K562 (cell line): Measurements from ENCODE around the gene YES1. TPM values are rescaled to one million over a fixed set of nuclear protein-coding genes. Genes with fewer than 3 reads are reported as not detected.
A peak's percentile ranks its signal among the peaks of the same experiment; 100 is the strongest.

ENCODE experiments used
- ATAC-seq: fragments of 200-7000 bp; cut with Tn5 transposase; 3 replicates; pipeline ENCODE4 v1.9.1; 2020; ENCODE audit warnings: moderate library complexity
- BruUV-seq: library from RNA; stranded (reverse); fragments of 400-500 nt; replicated peaks from 2 replicates; lab custom pipeline; 2021; lab: Mats Ljungman, UMichigan
- CTCF ChIA-PET: fragments of 300-600 bp; formaldehyde crosslinking; extraction: SDS; loops from one replicate; lab custom pipeline; 2021; ENCODE audit warnings: low intra/inter-chr PET ratio; lab: Yijun Ruan, JAX
- POLR2A ChIA-PET: fragments of 300-600, 350-650 bp; sonication (Branson Sonifier 250); formaldehyde crosslinking; extraction: SDS; loops from one replicate; lab custom pipeline; 2021; ENCODE audit warnings: antibody characterized with exemption, inconsistent platforms; lab: Yijun Ruan, JAX
- DNase-seq, 4 experiments: peaks; one replicate each; pipeline versions ENCODE4 v3.0.0 to v3.0.0-alpha.2; 2011 to 2018; ENCODE audit warnings: low spot score in 3 of 4, mixed read lengths in 3 of 4; ENCODE audit errors: extremely low read depth in 1 of 4
- FAIRE-seq: peaks from 2 replicates; lab custom pipeline; 2011; peaks lifted over from hg19 to GRCh38; lab: Jason Lieb, UNC
- H2AFZ ChIP-seq: 2 replicates; pipeline ENCODE4 v1.6.0; 2011; ENCODE audit warnings: low read depth, low read length, control low read depth, inconsistent platforms
- H3K27ac ChIP-seq: fragments of 200-600 bp; 3 replicates; pipeline ENCODE4 v1.8.0; 2011; ENCODE audit warnings: low read depth, mild to moderate bottlenecking, control low read depth, inconsistent platforms, low read length, moderate library complexity, mixed read lengths; ENCODE audit errors: extremely low read depth
- H3K27me3 ChIP-seq, 2 experiments: fragments of 300-600 bp in 1 of 2; 2 replicates in 1 of 2; 3 replicates in 1 of 2; pipeline versions ENCODE4 v1.6.0 to v1.8.0; 2011; ENCODE audit warnings: inconsistent platforms in 2 of 2, low read length in 2 of 2, mild to moderate bottlenecking in 1 of 2, mixed read lengths in 1 of 2, moderate library complexity in 1 of 2; ENCODE audit not compliant: control insufficient read depth in 2 of 2, insufficient read depth in 2 of 2
- H3K36me3 ChIP-seq: fragments of 300-600 bp; 3 replicates; pipeline ENCODE4 v1.8.0; 2011; ENCODE audit warnings: mild to moderate bottlenecking, low read length, inconsistent platforms; ENCODE audit not compliant: control insufficient read depth, insufficient read depth
- H3K4me1 ChIP-seq, 2 experiments: fragments of 200-600 bp in 1 of 2; replicated peaks in 1 of 2; 2 replicates in 1 of 2; 3 replicates in 1 of 2; pipeline versions ENCODE4 v1.5.1 to v1.8.0; 2011; ENCODE audit warnings: inconsistent platforms in 2 of 2, low read length in 2 of 2, mild to moderate bottlenecking in 1 of 2, mixed read lengths in 1 of 2, moderate library complexity in 1 of 2; ENCODE audit not compliant: control insufficient read depth in 2 of 2, insufficient read depth in 2 of 2
- H3K4me2 ChIP-seq: 2 replicates; pipeline ENCODE4 v1.6.1; 2011; ENCODE audit warnings: low read length, control low read depth, inconsistent platforms, mixed read lengths; ENCODE audit not compliant: insufficient read depth
- H3K4me3 ChIP-seq: fragments of 200-600 bp; sonication (generic), shearing (Covaris generic); 2 replicates; pipeline ENCODE4 v1.5.1; 2016; ENCODE audit warnings: control low read depth, inconsistent platforms
- H3K79me2 ChIP-seq: fragments of 200-600 bp; 3 replicates; pipeline ENCODE4 v1.8.0; 2011; ENCODE audit warnings: low read length, inconsistent platforms; ENCODE audit not compliant: control insufficient read depth, insufficient read depth
- H3K9ac ChIP-seq, 2 experiments: 2 replicates each; pipeline versions ENCODE4 v1.6.0 to v1.6.1; 2011; ENCODE audit warnings: low read depth in 2 of 2, low read length in 2 of 2, control low read depth in 1 of 2, inconsistent platforms in 1 of 2, mild to moderate bottlenecking in 1 of 2, mixed read lengths in 1 of 2; ENCODE audit not compliant: insufficient read depth in 1 of 2
- H3K9me1 ChIP-seq: one replicate; pipeline ENCODE4 v1.6.0; 2011; ENCODE audit warnings: inconsistent platforms, mild to moderate bottlenecking, low read length, moderate library complexity; ENCODE audit not compliant: control insufficient read depth, insufficient read depth
- H3K9me3 ChIP-seq: replicated peaks from 2 replicates; pipeline ENCODE4 v1.5.1; 2011; ENCODE audit warnings: low read depth, low read length, inconsistent platforms; ENCODE audit not compliant: control insufficient read depth, insufficient read depth
- H4K20me1 ChIP-seq: replicated peaks from 2 replicates; pipeline ENCODE4 v1.6.1; 2011; ENCODE audit warnings: low read length, inconsistent platforms, mixed read lengths; ENCODE audit not compliant: control insufficient read depth, insufficient read depth
- CXXC5 ChIP-seq: fragments of 250-450 bp; sonication (Bioruptor Pico); IDR thresholded peaks from 2 replicates; pipeline ENCODE4 v1.8.0; 2022; ENCODE audit warnings: inconsistent platforms, mild to moderate bottlenecking, moderate library complexity
- ESRRB ChIP-seq: fragments of 250-450 bp; sonication (Bioruptor Pico); IDR thresholded peaks from 2 replicates; pipeline ENCODE4 v1.5.0; 2020; ENCODE audit warnings: mild to moderate bottlenecking, moderate library complexity, borderline replicate concordance
- HMBOX1 ChIP-seq: sonication (generic); IDR thresholded peaks from 2 replicates; pipeline ENCODE4 v1.6.1; 2016
- MEIS2 ChIP-seq: fragments of 450-650 bp; IDR thresholded peaks from 2 replicates; pipeline ENCODE4 v1.6.1; 2014; ENCODE audit warnings: mild to moderate bottlenecking; ENCODE audit not compliant: partially characterized antibody
- MTA2 ChIP-seq: fragments of 450-650 bp; IDR thresholded peaks from 2 replicates; pipeline ENCODE4 v1.6.1; 2016; ENCODE audit warnings: low read depth
- RBFOX2 ChIP-seq: fragments of 200-400 bp; formaldehyde crosslinking; IDR thresholded peaks from 2 replicates; pipeline ENCODE4 v1.6.1; 2017; ENCODE audit warnings: low read depth, mild to moderate bottlenecking, low read length, moderate library complexity
- RBM22 ChIP-seq: fragments of 200-400 bp; formaldehyde crosslinking; IDR thresholded peaks from 2 replicates; pipeline ENCODE4 v1.6.1; 2018; ENCODE audit warnings: low read length, low read depth; ENCODE audit not compliant: poor library complexity, severe bottlenecking
- SMARCE1 ChIP-seq: fragments of 450-650 bp; IDR thresholded peaks from 2 replicates; pipeline ENCODE4 v1.7.1; 2016; ENCODE audit warnings: mild to moderate bottlenecking
- ZNF551 ChIP-seq: fragments of 250-450 bp; sonication (Bioruptor Pico); IDR thresholded peaks from 2 replicates; pipeline ENCODE4 v1.5.0; 2021; ENCODE audit warnings: mild to moderate bottlenecking, moderate library complexity
- WGBS: fragments of 100-300 bp; shearing (Covaris generic); methylation state at CpG from one replicate; pipeline ENCODE4 v1.1.6; 2016; ENCODE audit warnings: low coverage, mixed read lengths; ENCODE audit not compliant: insufficient coverage; ENCODE audit errors: missing lambda C conversion rate; 5-methylcytosine and 5-hydroxymethylcytosine counted together
- in situ Hi-C: fragments of 300-500 bp; cut with MboI; formaldehyde crosslinking; loops from 4 replicates; pipeline ENCODE4 v1.15.0; 2018; ENCODE audit warnings: inconsistent platforms, mixed read lengths
- intact Hi-C: fragments of 100-400 bp; cut with micrococcal nuclease; formaldehyde crosslinking; loops from 2 replicates; pipeline ENCODE4 v1.14.2; 2022
- polyA plus RNA-seq, 8 experiments: library from polyadenylated mRNA; depleted of rRNA in 4 of 8; stranded (reverse) in 5 of 8; unstranded in 3 of 8; fragments of >200 nt; fragmentation: Nextera tagmentation in 2 of 8; fragmentation: Illumina TruSeq in 1 of 8; extraction: Ambion mirVana in 2 of 8; extraction: Trizol in 1 of 8; gene quantifications; 2 replicates each; pipeline versions ENCODE4 v1.2.1 to v1.2.3, GENCODE V29; 2011 to 2014; ENCODE audit warnings: inconsistent platforms in 1 of 8, missing spikeins in 1 of 8
- total RNA-seq, 7 experiments: library from RNA; depleted of rRNA in 6 of 7; stranded (reverse); fragments of >200 nt in 6 of 7; fragmentation: Illumina TruSeq in 2 of 7; extraction: Trizol in 2 of 7; gene quantifications; 2 replicates each; pipeline versions ENCODE4 v1.2.1 to v1.2.3, GENCODE V29; 2011 to 2021; ENCODE audit warnings: low replicate concordance in 1 of 7
- TF ChIP-seq, protein P1 (sequence below), 2 experiments: fragments of 450-650 bp; IDR thresholded peaks; 2 replicates each; pipeline ENCODE4 v1.6.1; 2016; ENCODE audit warnings: mild to moderate bottlenecking in 2 of 2, borderline replicate concordance in 1 of 2, low read depth in 1 of 2, moderate library complexity in 1 of 2
- TF ChIP-seq, protein P2 (sequence below): fragments of 450-650 bp; IDR thresholded peaks from 2 replicates; pipeline ENCODE4 v1.6.1; 2016

YES1 gene
- total and polyA plus RNA-seq, 9 of the 15 experiments (the other 6 are each of a cell fraction or from before 2014, with no cell fraction given), result 37.2 to 115 (median 77.7) TPM

- FAIRE-seq, result no peak
- H3K9me1 ChIP-seq, result no peaks in the 10 kb centered on the region
- intact Hi-C loops, result no loop called here
- H3K4me2 ChIP-seq, result peak overlapping the region; percentile 89
- WGBS, result under 1% methylated on average over 6 of the region's 6 CpGs
- no TSS peak for BruUV-seq
- DNase-seq, result no peak
- peak overlapping the region in 1 of 2 experiments; percentile 93; a peak in 3 of 4 replicates for H3K9ac ChIP-seq
- H3K36me3 ChIP-seq, result peaks cover 26% of the 10 kb centered on the region
- no peaks in the 10 kb centered on the region for H3K9me3 ChIP-seq
- peaks cover 30% of the 10 kb centered on the region for H4K20me1 ChIP-seq
- in situ Hi-C loops, result no loop called here
- peaks cover 27 to 41% of the 10 kb centered on the region in 2 experiments for H3K4me1 ChIP-seq
- peak overlapping the region; percentile 97; the same call in 2 of the 3 replicates for H3K27ac ChIP-seq
- ChIA-PET CTCF (no interaction called here), POLR2A (interaction anchor here (0.6 to 1.7 kb wide), 7 partner anchors 8 to 153 kb away, joined by 3 to 5 read pairs (median 4); partner anchors contain the start of gene TYMS)
- H2AFZ ChIP-seq, result no peak overlapping the region
- no peak for ATAC-seq
- H3K79me2 ChIP-seq, result peaks cover 96% of the 10 kb centered on the region
- H3K4me3 ChIP-seq, result peak overlapping the region; percentile 90
- no peaks in the 10 kb centered on the region for H3K27me3 ChIP-seq
- peak; percentile 2; the same call in 1 of the 2 replicates for TF ChIP-seq RBFOX2
- TF ChIP-seq MTA2, result no peak
- TF ChIP-seq, protein P1, sequence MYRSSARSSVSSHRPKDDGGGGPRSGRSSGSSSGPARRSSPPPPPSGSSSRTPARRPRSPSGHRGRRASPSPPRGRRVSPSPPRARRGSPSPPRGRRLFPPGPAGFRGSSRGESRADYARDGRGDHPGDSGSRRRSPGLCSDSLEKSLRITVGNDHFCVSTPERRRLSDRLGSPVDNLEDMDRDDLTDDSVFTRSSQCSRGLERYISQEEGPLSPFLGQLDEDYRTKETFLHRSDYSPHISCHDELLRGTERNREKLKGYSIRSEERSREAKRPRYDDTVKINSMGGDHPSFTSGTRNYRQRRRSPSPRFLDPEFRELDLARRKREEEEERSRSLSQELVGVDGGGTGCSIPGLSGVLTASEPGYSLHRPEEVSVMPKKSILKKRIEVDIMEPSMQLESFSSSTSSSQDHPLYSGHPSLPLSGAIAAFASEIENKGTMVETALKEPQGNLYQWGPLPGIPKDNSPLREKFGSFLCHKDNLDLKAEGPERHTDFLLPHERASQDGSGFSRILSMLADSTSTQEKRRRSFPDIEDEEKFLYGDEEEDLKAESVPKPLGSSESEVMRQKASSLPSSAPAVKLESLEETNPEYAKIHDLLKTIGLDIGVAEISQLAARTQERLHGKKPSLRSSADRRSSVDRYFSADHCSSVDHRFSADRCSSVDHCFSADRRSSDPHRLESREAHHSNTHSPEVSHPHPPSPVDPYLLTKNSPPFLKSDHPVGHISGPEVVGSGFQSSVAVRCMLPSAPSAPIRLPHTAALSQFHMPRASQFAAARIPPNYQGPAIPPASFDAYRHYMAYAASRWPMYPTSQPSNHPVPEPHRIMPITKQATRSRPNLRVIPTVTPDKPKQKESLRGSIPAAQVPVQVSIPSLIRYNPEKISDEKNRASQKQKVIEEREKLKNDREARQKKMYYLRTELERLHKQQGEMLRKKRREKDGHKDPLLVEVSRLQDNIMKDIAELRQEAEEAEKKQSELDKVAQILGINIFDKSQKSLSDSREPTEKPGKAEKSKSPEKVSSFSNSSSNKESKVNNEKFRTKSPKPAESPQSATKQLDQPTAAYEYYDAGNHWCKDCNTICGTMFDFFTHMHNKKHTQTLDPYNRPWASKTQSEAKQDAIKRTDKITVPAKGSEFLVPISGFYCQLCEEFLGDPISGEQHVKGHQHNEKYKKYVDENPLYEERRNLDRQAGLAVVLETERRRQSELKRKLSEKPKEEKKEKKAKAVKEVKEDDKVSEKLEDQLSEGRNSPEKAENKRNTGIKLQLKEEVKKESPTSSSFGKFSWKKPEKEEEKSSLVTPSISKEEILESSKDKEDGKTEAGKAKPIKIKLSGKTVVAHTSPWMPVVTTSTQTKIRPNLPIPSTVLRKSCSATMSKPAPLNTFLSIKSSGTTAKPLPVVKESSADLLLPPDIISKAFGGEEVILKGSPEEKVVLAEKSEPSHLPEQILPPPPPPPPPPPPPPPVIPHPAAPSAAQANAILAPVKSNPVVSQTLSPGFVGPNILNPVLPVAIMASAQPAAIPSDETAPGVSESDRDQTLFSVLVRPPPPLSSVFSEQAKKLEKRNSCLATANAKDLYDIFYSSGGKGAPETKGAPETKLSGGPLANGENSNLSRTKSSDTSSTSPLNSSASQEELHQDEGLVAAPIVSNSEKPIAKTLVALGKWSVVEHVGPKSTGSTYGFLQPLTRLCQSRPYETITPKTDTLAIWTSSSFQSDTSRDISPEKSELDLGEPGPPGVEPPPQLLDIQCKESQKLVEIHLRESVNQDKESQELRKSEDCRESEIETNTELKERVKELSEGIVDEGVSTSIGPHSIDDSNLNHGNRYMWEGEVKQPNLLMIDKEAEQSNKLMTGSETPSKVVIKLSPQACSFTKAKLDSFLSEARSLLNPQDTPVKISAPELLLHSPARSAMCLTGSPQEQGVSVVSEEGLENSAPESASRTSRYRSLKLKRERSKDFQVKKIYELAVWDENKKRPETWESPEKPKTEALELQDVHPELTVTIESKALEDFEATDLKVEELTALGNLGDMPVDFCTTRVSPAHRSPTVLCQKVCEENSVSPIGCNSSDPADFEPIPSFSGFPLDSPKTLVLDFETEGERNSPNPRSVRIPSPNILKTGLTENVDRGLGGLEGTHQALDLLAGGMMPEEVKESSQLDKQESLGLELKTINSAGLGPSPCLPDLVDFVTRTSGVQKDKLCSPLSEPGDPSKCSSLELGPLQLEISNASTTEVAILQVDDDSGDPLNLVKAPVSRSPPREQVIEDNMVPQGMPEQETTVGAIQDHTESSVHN (IDR thresholded peaks at IDR 0.05; ENCODE audit: borderline replicate concordance in 1 of 2, low read depth in 1 of 2), result 0 out of 4 replicates have a peak, but pooled peaks of 1 of the 2 experiments have one; percentile 29
- no peak for TF ChIP-seq ZNF551 (CRISPR knock-in tag)
- TF ChIP-seq ESRRB (CRISPR knock-in tag), result no peak
- TF ChIP-seq, protein P2, sequence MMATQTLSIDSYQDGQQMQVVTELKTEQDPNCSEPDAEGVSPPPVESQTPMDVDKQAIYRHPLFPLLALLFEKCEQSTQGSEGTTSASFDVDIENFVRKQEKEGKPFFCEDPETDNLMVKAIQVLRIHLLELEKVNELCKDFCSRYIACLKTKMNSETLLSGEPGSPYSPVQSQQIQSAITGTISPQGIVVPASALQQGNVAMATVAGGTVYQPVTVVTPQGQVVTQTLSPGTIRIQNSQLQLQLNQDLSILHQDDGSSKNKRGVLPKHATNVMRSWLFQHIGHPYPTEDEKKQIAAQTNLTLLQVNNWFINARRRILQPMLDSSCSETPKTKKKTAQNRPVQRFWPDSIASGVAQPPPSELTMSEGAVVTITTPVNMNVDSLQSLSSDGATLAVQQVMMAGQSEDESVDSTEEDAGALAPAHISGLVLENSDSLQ, result peak; percentile 76
- peak; percentile 7; the same call in 1 of the 2 replicates for TF ChIP-seq HMBOX1
- TF ChIP-seq MEIS2, result peak; percentile 82
- 0 out of 2 replicates have a peak, but pooled peaks have one; percentile 4 for TF ChIP-seq CXXC5 (CRISPR knock-in tag)
- no peak for TF ChIP-seq SMARCE1
- no peak for TF ChIP-seq RBM22
Observed at GRCh38 chr18:809985-810642, 1.9 kb downstream of the YES1 start.
